Measurements from ENCODE around the gene SMCR8. TPM values are rescaled to one million over a fixed set of nuclear protein-coding genes. Genes with fewer than 3 reads are reported as not detected.
A peak's percentile ranks its signal among the peaks of the same experiment; 100 is the strongest.

SMCR8 gene
- total RNA-seq, 3 donors from 2014 or later (not counting 1 experiment from before 2014, with no cell fraction given) = 33.5 to 48.5 (median 39.2) TPM

DNA sequence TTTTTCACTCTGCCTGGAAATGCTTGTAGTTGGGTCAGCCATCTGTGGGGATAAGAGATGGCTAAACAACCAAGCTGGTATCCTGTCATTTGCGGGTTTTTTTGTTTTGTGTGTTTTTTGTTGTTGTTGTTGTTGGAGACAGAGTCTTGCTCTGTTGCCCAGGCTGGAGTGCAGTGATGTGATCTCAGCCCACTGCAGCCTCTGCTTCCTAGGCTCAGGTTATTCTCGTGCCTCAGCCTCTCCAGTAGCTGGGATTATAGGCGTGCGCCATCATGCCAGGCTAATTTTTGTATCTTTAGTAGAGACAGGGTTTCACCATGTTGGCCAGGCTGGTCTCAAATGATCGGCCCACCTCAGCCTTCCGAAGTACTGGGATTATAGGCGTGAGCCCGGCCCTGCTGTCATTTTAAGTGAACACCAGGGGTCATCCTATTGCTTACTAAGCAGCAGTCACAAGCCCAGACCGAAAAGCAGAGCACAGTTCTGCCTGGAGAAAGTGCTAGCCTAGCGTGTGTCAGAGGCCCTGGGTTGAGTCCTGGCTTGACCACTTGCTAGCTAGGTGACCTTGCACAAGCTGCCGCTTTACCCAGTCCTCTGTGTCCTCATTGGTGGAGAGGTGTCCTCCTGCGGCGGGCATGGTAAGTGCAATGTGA, 4.6 kb downstream of the SMCR8 start:
- H3K36me3 ChIP-seq (ENCODE audit: control insufficient read depth, insufficient read depth, low read length) = peaks cover 51% of the 10 kb centered on the region
- peak overlapping the region; percentile 1 to 43 for H3K27ac Mint-ChIP-seq

DNA sequence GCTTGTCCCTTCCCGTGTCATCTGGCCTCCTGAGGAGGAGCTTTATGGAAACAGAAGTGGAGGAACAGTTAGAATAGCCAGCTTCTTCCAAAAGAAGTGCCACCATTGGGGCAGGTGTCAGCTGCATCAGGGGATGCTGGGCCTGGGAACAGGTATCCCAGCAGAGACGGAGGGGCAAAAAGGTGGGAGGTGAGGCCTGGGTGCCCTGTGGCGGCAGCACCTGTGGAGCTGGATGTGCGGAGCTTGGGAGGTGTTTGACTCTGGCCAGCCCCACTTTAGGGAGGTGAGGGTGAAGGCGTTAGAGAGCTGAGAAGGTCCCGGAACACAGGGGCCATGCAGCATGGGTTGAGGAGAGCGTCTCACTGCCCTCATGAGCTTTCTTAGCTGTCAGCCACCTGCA, 5.2 kb downstream of the SMCR8 start:
- ATAC-seq (no peak), DNase-seq (no peak)
- H3K4me3 ChIP-seq (ENCODE audit: low read length) = no peak overlapping the region
- TF ChIP-seq, protein P1, sequence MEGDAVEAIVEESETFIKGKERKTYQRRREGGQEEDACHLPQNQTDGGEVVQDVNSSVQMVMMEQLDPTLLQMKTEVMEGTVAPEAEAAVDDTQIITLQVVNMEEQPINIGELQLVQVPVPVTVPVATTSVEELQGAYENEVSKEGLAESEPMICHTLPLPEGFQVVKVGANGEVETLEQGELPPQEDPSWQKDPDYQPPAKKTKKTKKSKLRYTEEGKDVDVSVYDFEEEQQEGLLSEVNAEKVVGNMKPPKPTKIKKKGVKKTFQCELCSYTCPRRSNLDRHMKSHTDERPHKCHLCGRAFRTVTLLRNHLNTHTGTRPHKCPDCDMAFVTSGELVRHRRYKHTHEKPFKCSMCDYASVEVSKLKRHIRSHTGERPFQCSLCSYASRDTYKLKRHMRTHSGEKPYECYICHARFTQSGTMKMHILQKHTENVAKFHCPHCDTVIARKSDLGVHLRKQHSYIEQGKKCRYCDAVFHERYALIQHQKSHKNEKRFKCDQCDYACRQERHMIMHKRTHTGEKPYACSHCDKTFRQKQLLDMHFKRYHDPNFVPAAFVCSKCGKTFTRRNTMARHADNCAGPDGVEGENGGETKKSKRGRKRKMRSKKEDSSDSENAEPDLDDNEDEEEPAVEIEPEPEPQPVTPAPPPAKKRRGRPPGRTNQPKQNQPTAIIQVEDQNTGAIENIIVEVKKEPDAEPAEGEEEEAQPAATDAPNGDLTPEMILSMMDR (IDR thresholded peaks at IDR 0.05) = no peak
- H3K27me3 ChIP-seq (ENCODE audit: control insufficient read depth, insufficient read depth, low read length) = no peaks in the 10 kb centered on the region
- no peak overlapping the region for H3K27ac ChIP-seq (ENCODE audit: low read length)
- H3K36me3 Mint-ChIP-seq = no peaks in the 10 kb centered on the region
- H3K4me3 Mint-ChIP-seq = no peak overlapping the region
- no peaks in the 10 kb centered on the region for H3K9me3 Mint-ChIP-seq
- WGBS (ENCODE audit: insufficient coverage) = 96% methylated on average over 7 of the region's 7 CpGs
- no peaks in the 10 kb centered on the region for H3K27me3 Mint-ChIP-seq (ENCODE audit: low read depth in 2 of 2)
- intact Hi-C loops (cut with micrococcal nuclease) = no loop called here
- peaks cover 60% of the 10 kb centered on the region for H3K4me1 ChIP-seq (ENCODE audit: control insufficient read depth, insufficient read depth, low read length)
- H3K27ac Mint-ChIP-seq = peak overlapping the region in 1 of 2 donors; percentile 1
- H3K9me3 ChIP-seq (ENCODE audit: control insufficient read depth, insufficient read depth, low read length) = no peaks in the 10 kb centered on the region
- peaks cover 59 to 60% of the 10 kb centered on the region in 2 donors for H3K4me1 Mint-ChIP-seq
- H3K36me3 ChIP-seq (ENCODE audit: control insufficient read depth, insufficient read depth, low read length) = peaks cover 57% of the 10 kb centered on the region

More for the DNA sequence above, 4.6 kb downstream of the SMCR8 start:
- no peaks in the 10 kb centered on the region for H3K9me3 ChIP-seq (ENCODE audit: control insufficient read depth, insufficient read depth, low read length)
- no peak overlapping the region for H3K4me3 ChIP-seq (ENCODE audit: low read length)
- no peak overlapping the region for H3K27ac ChIP-seq (ENCODE audit: low read length)
- Mint-ChIP-seq H3K9me3 (no peaks in the 10 kb centered on the region), H3K4me1 (peaks cover 59 to 65% of the 10 kb centered on the region in 2 donors), H3K4me3 (peak overlapping the region; percentile 28), H3K27me3 (ENCODE audit: low read depth in 2 of 2) (no peaks in the 10 kb centered on the region), H3K36me3 (no peaks in the 10 kb centered on the region)
- ATAC-seq (no peak), DNase-seq (peak in 1 of 2 donors; percentile 30)
- H3K4me1 ChIP-seq (ENCODE audit: control insufficient read depth, insufficient read depth, low read length) = peaks cover 56% of the 10 kb centered on the region
- no peaks in the 10 kb centered on the region for H3K27me3 ChIP-seq (ENCODE audit: control insufficient read depth, insufficient read depth, low read length)
- 81% methylated on average over 13 of the region's 13 CpGs for WGBS (ENCODE audit: insufficient coverage)
- TF ChIP-seq, protein P1 (IDR thresholded peaks at IDR 0.05) = no peak
- intact Hi-C loops (cut with micrococcal nuclease) = no loop called here

DNA sequence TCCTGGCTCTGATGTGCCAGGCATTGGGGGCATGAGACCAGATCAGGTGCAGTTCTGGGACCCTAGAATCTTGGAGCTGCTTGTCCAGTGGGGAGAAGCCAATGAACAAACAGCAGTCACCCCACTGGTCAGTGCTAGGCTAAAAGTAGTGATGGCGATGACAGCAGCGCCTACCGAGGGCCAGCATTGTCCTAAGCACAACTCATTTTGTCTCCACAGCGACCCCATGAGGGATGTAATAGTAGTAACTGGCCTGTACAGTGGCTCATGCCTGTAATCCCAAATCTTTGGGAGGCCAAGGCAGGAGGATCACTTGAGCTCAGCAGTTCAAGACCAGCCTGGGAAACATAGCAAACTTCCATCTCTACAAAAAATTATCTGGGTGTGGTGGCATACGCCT, 6.2 kb downstream of the SMCR8 start:
- ATAC-seq = no peak
- no peak for DNase-seq
- no peak overlapping the region for H3K27ac ChIP-seq (ENCODE audit: low read length)
- Mint-ChIP-seq H3K9me3 (no peaks in the 10 kb centered on the region), H3K27ac (no peak overlapping the region), H3K4me3 (no peak overlapping the region), H3K36me3 (no peaks in the 10 kb centered on the region), H3K27me3 (ENCODE audit: low read depth in 2 of 2) (no peaks in the 10 kb centered on the region), H3K4me1 (peaks cover 51% of the 10 kb centered on the region in 2 donors)
- H3K4me1 ChIP-seq (ENCODE audit: control insufficient read depth, insufficient read depth, low read length) = peaks cover 50% of the 10 kb centered on the region
- no peaks in the 10 kb centered on the region for H3K9me3 ChIP-seq (ENCODE audit: control insufficient read depth, insufficient read depth, low read length)
- 91% methylated on average over 5 of the region's 5 CpGs for WGBS (ENCODE audit: insufficient coverage)
- H3K27me3 ChIP-seq (ENCODE audit: control insufficient read depth, insufficient read depth, low read length) = no peaks in the 10 kb centered on the region
- TF ChIP-seq, protein P1 (IDR thresholded peaks at IDR 0.05) = no peak
- no peak overlapping the region for H3K4me3 ChIP-seq (ENCODE audit: low read length)
- intact Hi-C loops (cut with micrococcal nuclease) = no loop called here
- peaks cover 61% of the 10 kb centered on the region for H3K36me3 ChIP-seq (ENCODE audit: control insufficient read depth, insufficient read depth, low read length)

DNA sequence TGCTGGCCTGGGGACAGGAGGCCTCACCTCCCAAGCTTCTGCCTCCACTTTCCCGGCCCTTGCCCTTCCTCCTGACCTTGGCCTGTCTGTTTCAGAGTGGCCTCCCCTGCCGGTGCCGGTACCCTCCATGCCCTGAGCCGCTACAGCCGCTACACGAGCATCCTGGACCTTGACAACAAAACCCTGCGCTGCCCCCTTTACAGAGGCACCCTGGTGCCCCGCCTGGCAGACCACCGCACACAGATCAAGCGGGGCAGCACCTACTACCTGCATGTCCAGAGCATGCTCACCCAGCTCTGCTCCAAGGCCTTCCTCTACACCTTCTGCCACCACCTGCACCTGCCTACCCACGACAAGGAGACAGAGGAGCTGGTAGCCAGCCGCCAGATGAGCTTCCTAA, 7.4 kb downstream of the SMCR8 start:
- no peaks in the 10 kb centered on the region for H3K27me3 ChIP-seq (ENCODE audit: control insufficient read depth, insufficient read depth, low read length)
- H3K27ac Mint-ChIP-seq = no peak overlapping the region
- peaks cover 38% of the 10 kb centered on the region for H3K4me1 ChIP-seq (ENCODE audit: control insufficient read depth, insufficient read depth, low read length)
- no peak overlapping the region for H3K27ac ChIP-seq (ENCODE audit: low read length)
- no peak overlapping the region for H3K4me3 Mint-ChIP-seq
- H3K27me3 Mint-ChIP-seq (ENCODE audit: low read depth in 2 of 2) = no peaks in the 10 kb centered on the region
- no peaks in the 10 kb centered on the region for H3K36me3 Mint-ChIP-seq
- no peak overlapping the region for H3K4me3 ChIP-seq (ENCODE audit: low read length)
- H3K4me1 Mint-ChIP-seq = peaks cover 39 to 43% of the 10 kb centered on the region in 2 donors
- intact Hi-C loops (cut with micrococcal nuclease) = no loop called here
- ATAC-seq = no peak
- peaks cover 68% of the 10 kb centered on the region for H3K36me3 ChIP-seq (ENCODE audit: control insufficient read depth, insufficient read depth, low read length)
- DNase-seq = no peak
- no peaks in the 10 kb centered on the region for H3K9me3 ChIP-seq (ENCODE audit: control insufficient read depth, insufficient read depth, low read length)
- TF ChIP-seq, protein P1 (IDR thresholded peaks at IDR 0.05) = no peak
- 96% methylated on average over 12 of the region's 12 CpGs for WGBS (ENCODE audit: insufficient coverage)
- H3K9me3 Mint-ChIP-seq = no peaks in the 10 kb centered on the region
